ENCODE data around the gene SPIB. TPM values are rescaled to one million over a fixed set of nuclear protein-coding genes. Genes with fewer than 3 reads are reported as not detected.
"Not testable (repeated sequence)": the region's sequence is repeated elsewhere in the genome, so short reads cannot be mapped to it uniquely, and the experiment has no call there.

The SPIB gene
- total RNA-seq, 1 donor from 2014 or later = 0.72 TPM

DNA sequence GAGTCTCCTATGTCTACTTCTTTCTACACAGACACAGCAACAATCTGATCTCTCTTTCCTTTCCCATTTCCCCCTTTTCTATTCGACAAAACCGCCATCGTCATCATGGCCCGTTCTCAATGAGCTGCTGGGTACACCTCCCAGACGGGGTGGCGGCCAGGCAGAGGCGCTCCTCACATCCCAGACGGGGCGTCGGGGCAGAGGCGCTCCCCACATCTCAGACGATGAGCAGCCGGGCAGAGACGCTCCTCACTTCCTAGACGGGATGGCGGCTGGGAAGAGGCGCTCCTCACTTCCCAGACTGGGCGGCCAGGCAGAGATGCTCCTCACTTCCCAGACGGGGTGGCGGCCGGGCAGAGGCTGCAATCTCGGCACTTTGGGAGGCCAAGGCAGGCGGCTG is 27.8 kb upstream of the SPIB start:
- not testable (repeated sequence) for DNase-seq (ENCODE audit: low spot score)

DNA sequence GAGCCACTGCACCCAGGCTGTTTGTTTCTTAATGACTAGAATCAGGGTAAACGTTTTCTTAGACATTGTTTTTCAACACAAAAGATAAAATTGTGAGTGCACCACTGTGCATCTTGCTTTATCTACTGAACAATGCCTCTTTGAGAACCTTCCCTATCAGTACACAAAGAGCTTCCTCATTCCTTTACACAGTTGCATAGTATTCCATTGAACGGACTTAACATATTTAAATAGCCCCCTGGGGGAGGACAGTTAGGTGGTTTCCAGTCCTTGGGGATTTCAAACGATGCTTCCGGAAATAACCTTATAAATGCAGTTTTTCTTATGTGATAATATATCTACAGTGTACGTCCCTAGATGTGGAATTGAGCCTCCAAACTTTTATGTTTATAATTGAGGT is 26.0 kb upstream of the SPIB start:
- DNase-seq (ENCODE audit: low spot score) = no peak

DNA sequence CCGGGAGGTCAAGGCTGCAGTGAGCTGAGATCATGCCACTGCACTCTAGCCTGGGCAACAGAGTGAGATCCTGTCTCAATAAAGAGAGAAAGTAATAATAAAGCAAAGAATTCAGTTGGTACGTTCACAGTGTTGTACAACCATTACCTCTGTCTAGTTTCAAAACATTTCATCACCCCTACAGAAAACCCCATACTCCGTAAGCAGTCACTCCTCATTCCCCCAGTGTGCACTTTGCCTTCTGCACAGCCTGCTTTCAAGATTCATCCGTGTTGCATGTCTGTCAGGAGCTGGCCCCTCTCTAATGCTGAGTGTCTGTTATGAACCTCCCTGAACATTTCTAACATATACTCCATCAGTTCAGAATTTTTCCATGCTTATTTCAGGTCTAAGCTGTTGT is 25.1 kb upstream of the SPIB start:
- DNase-seq (ENCODE audit: low spot score) = no peak

GRCh38 chr19:50394017-50394416 is 24.7 kb upstream of the SPIB start:
- DNase-seq (ENCODE audit: low spot score) = no peak

GRCh38 chr19:50398675-50399367 is 19.9 kb upstream of the SPIB start:
- DNase-seq (ENCODE audit: low spot score) = no peak

DNA sequence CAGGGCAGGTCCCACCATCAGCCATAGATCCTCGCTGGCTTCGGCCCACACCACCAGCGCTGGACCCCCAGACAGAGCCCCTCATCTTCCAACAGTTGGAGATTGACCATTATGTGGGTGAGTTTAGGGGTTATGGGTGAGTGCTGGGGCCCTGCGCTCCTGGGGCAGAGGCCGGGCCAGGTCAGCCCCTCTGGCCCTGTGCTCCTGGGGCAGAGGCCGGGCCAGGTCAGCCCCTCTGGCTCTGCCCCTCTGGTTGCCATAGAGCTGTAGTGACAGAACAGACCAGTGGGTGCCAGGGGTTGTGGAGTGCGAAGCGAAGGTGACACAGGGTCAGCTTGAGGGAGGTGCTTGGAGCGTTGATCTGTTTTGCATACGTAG is 19.4 kb upstream of the SPIB start:
- DNase-seq (ENCODE audit: low spot score) = no peak

DNA sequence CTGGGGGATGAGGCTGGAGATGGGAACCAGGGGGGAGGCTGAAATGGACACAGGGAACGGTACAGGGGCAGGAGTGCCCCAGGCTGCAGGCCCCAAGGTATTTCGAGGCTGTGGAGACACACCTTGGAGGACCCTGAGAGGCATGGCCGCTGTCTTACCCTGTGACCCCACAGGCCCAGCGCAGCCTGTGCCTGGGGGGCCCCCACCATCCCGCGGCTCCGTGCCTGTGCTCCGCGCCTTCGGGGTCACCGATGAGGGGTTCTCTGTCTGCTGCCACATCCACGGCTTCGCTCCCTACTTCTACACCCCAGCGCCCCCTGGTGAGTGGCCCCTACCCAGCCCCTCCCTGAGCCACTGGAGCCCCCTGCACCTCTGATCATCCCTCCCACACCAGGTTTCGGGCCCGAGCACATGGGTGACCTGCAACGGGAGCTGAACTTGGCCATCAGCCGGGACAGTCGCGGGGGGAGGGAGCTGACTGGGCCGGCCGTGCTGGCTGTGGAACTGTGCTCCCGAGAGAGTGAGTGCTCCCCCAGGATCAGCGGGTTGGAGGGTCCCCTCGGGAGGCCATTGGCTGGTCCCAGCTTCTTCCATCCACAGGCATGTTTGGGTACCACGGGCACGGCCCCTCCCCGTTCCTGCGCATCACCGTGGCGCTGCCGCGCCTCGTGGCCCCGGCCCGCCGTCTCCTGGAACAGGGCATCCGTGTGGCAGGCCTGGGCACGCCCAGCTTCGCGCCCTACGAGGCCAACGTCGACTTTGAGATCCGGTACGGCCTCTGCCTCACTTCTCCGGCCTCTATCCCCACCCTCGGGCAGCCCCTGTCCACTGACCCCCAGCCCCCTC is 16.9 kb upstream of the SPIB start:
- no peak for DNase-seq (ENCODE audit: low spot score)

- no peak for DNase-seq (ENCODE audit: low spot score)
Measured at GRCh38 chr19:50402544-50403301, 16.0 kb upstream of the SPIB start.

- DNase-seq (ENCODE audit: low spot score) = no peak
Measured at GRCh38 chr19:50406156-50406820, 12.4 kb upstream of the SPIB start.

GRCh38 chr19:50406829-50407228 is 11.9 kb upstream of the SPIB start:
- DNase-seq (ENCODE audit: low spot score) = no peak

DNA sequence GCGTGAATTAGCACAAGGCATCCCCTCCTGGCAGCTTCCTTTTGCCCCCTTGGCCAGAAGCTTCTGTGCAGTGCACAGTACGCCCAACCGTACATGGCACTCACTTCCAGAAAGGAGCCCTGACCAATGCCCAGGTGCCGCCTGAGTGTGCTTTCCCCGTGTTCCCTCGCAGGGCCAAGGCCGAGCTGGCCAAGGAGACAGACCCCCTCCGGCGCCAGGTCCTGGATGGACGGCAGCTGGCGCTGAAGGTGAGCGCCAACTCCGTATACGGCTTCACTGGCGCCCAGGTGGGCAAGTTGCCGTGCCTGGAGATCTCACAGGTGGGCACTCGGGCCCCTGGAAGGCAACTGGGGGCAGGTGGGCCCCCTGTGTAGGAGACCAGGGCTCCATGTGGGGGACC is 9.4 kb upstream of the SPIB start:
- no peak for DNase-seq (ENCODE audit: low spot score)

DNA sequence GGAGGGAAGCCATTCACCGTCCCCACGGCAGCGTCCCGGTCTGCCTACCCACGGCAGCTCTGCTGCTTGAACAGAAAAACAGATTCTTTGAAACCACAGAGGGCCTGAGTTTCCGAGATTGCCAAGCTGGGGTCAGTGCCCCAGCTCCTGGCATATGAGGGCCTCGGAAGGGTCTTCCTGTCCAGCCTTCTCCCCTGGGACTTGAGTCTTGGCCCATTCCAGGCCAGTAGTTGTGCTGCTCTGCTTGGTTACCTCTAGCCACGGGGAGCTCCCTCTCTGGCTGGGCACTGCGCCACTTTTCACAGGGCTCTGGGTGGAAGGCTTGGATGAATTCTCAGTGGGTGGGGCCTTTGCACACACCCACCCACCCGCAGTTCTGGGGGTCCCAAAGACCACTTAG is 8.6 kb upstream of the SPIB start:
- DNase-seq (ENCODE audit: low spot score) = no peak

GRCh38 chr19:50412419-50412818 is 6.3 kb upstream of the SPIB start:
- no peak for DNase-seq (ENCODE audit: low spot score)

DNA sequence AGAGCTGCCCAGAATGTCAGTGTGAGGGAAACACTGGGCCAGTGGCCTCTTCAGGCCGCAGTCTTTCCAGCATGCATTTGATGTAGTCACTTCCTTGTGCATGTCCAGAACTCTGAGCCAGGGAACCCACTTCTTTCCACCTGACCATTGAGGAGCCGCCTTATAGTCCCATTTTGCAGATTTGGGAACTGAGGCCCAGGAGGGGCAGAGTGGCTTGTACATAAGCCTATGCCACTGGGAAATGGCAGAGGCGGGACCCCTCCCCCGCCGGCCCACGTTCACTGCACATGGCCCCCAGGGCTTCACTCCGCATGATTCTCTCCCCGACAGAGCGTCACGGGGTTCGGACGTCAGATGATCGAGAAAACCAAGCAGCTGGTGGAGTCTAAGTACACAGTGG is 5.6 kb upstream of the SPIB start:
- DNase-seq (ENCODE audit: low spot score) = no peak

DNA sequence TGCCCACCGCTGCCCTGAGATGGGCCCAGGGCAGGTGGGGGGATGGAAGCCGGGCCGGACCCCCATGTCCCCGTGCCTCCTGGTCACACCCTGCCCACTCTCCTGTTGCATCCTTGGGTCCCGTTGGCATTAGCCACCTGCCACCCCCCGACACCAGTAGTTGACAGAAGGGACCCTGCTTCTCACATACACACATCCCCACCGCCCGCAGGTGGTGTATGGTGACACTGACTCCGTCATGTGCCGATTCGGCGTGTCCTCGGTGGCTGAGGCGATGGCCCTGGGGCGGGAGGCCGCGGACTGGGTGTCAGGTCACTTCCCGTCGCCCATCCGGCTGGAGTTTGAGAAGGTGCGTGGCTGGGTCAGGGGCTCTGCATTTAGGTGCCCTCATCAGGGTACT is 5.2 kb upstream of the SPIB start:
- DNase-seq (ENCODE audit: low spot score) = no peak

- peak; percentile 55 for DNase-seq (ENCODE audit: low spot score)
Measured at GRCh38 chr19:50414864-50415660, 3.7 kb upstream of the SPIB start.

DNA sequence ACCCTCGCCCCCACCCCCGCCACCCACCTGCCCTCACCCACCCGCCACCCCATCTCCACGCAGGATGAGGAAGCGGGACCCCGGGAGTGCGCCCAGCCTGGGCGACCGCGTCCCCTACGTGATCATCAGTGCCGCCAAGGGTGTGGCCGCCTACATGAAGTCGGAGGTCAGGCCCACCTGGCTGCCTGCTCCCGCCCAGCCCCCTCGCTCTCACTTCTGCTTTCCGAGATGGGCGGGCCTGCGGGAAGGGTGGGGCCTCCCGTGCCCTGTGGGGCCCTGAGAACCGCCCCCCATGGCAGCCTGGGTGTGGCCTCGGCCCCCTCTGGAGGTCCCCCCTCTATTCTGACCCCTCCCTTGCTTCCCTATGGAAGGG is 3.1 kb upstream of the SPIB start:
- DNase-seq (ENCODE audit: low spot score) = no peak

DNA sequence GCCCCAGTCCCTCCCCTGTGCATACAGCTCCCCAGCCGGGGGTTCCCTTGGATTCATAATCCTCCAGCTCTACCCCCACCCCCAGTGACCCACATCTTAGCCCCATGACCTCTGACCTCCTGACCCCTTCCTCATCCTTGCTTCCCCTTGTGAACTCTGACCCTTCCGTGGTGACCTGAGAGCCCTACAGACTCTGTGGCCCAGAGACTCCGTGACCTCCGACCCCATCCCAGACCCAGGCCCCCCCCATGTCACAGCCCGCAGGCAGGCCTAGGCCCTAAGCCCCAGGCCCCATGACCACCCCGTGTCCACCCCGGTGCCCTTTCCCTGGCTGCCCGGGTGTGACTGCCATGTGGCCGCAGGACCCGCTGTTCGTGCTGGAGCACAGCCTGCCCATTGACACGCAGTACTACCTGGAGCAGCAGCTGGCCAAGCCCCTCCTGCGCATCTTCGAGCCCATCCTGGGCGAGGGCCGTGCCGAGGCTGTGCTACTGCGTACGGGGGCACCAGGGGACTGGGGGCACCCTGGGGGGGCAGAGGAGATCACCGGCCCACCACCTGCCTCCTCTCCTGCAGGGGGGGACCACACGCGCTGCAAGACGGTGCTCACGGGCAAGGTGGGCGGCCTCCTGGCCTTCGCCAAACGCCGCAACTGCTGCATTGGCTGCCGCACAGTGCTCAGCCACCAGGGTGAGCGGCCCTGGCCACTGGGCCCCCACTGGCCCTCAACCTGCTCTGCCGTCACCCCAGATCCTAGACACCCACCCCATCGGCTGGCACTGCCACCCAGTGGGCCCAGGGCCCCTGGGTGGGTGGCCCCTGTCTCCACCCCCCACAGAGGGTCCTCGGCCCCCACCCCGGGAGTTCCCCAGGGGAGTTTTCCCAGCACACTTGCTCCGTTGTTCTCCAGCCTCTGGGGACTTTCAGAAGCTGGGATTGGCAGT is 2.4 kb upstream of the SPIB start:
- no peak for DNase-seq (ENCODE audit: low spot score)

GRCh38 chr19:50417111-50418081 is 1.3 kb upstream of the SPIB start:
- no peak for DNase-seq (ENCODE audit: low spot score)
